Activated gamma-delta T cell treated with anti-CD3 and anti-CD28 coated beads, Interleukin-2, amount 50 U/mL, for 16 hours (primary cell): Measurements from ENCODE around the gene SH2D5.

Source experiments
- DNase-seq: peaks from one replicate; pipeline ENCODE4 v3.0.0-alpha.2; 2020; ENCODE audit warnings: low read depth

Gene SH2D5

DNA sequence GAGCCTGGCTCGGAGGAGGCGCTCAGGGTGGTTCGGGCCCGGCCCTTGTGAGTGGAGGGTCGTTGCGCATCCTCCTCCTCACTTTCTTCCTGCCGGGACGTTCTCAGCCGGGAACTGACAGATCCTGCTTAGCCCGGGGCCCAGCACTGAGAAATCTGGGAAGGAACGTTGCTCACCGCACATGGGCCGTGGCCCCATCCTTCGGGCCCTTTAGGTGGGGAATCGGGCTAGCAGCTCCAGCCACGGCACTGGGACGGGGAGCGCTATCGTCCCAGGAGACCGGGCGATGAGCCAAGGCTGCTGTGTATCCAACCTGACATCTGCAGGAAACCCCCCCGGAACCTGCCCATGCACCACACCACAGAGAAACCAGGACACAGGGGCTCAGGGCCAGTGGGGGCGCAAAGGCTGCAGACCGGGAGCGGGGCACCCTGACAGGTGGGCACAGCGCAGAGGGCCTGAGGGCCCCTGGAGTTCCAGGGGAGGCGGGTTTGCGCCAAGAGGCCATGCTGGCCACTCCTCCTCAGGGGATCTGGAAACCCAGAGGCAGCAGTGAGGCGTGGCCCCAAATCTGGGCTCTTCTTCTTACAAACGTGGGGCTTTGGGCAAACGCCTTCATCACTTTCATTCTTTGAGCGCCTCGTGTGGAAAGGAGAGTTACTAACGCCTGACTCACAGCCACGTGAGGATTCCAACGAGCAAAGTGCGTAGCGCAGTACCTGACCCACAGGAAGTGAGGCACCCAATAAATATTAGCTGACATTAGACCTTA is at the start of gene SH2D5:
Gene SH2D5 (minus strand): TSS at position 116 of the 772 bp plus-strand sequence. CDS start 4,659 bp downstream, outside the sequence.
- peak; percentile 53 for DNase-seq

DNA sequence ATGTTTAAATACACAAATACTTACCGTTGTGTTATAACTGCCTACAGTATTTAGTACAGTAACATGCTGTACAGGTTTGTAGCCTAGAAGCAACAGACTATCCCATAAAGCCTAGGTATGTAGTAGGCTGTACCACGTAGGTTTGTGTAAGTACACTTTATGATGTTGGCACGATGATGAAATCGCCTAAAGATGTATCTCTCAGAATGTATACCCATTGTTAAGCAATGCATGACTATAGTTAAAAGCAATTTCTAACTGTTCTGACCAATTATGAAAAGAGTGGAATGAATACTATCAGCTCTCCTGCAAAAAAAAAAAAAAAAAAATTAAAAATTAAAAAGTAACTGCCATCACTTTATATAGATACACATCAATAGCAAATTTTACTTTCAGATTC is 43.2 kb upstream of the SH2D5 start:
- no peak for DNase-seq

DNA sequence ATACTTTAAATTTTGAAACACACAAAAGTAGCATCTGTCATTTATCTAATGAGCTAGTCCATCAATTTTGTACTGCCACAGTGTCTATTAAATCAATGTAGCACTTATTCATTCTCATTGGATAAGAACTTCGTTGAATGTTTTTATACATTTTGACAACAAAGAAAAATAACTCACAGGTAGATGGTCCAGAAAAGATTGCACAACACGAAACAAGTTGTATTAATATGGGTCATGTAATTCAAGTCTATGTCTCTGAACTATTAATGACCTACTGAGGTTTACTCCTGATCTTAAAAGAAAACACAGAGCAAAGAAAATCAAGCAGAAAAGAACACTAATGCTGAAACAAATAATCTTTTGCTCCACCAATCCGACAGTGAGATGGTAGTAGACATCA is 39.3 kb upstream of the SH2D5 start:
- no peak for DNase-seq

DNA sequence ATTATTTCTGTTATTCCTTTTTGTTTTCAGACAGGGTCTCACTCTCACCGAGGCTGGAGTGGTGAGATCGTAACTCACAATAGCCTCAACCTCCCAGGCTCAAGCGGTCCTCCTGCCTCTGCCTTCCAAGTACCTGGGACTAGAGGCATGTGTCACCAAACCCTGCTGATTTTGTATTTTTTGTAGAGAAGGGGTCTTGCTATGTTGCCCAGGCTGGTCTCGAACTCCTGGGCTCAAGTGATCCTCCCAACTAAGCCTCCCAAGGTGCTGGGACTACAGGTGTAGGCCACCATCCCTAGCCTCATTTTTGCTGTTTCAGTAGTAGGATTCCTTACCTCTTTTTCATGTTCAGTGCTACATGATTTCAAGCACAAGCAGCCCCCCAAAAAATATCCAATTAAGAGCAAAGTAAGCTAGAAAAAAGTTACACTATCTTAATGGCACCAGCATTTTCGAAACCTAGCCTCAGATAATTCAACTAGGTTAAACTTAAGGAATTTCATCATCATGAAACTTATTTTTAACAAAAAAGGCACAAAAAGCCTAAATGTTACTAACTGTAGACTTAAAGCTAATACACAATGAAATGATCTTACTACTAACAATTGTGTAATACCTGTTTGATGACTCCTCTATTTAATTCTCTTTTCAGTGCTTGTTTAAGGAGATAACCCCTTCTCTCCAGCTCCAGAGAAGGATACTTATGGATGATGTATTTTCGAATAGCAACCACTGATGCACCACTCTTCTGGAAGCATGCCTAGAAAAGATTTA is 38.0 kb upstream of the SH2D5 start:
- DNase-seq = no peak

DNA sequence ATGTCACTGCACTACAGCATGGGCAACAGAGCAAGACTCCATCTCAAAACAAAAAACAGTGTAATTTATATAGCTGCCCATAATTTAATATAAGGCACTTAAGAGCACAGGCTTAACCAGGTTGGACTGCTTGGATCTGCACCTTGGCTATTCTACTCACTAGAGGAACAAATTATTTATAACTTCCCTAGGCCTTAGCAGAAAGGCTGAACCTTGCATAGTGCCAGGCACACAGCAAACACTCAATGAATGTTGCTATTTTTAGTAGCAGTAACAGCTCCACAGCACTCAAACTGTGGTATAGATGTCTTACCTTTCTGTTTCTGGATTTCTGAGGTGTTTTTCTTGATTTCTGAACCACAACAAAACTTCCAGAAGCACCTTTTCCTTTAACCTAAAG is 34.8 kb upstream of the SH2D5 start:
- no peak for DNase-seq

DNA sequence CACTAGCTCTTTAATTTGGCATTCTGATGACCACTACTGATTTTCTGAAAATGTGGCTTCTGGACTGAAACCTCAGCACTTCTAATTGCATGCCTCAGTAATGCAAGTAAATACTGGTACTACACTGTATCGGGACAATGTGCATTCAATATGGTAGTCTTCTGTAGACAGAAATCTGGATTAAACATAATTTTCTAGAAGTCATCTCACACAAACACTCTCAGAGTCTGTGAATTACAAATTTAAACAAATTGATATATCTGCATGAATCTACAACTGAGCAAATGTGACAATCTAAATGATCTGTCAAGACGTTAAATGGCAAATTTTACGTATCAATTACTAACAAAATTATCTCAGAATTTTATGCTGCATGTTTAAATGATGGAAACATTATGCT is 30.9 kb upstream of the SH2D5 start:
- no peak for DNase-seq

DNA sequence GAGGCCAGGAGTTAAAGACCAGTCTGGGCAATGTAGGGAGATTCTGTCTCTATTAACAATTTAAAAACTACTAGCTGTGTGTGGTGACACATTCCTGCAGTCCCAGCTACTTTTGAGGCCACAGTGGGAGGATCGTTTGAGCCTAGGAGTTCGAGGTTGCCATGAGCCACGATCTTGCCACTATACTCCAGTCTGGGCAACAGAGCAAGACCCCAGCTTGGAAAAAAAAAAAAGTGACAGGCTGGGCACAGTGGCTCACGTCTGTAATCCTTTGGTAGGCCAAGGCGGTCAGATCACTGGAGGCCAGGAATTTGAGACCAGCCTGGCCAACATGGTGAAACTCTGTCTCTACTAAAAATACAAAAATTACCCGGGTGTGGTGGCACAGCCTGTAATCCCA is 27.8 kb upstream of the SH2D5 start:
- no peak for DNase-seq

DNA sequence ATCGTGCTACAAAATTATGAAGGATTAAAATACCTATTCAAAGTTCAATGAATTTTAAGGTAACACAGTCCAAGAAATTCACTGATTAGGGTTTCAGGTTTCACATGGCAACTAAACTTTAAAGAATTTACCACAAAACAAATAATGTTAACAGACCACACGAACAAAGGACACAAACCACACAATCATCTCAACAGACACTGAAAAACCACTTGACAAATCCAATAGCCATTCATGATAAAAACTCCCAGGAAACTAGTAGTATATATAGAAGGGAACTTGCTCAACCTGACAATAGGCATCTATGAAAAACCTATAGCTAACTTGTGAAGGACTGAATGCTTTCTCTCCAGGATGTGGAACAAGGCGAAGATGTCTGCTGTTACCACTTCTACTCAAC is 21.1 kb upstream of the SH2D5 start:
- DNase-seq = no peak

DNA sequence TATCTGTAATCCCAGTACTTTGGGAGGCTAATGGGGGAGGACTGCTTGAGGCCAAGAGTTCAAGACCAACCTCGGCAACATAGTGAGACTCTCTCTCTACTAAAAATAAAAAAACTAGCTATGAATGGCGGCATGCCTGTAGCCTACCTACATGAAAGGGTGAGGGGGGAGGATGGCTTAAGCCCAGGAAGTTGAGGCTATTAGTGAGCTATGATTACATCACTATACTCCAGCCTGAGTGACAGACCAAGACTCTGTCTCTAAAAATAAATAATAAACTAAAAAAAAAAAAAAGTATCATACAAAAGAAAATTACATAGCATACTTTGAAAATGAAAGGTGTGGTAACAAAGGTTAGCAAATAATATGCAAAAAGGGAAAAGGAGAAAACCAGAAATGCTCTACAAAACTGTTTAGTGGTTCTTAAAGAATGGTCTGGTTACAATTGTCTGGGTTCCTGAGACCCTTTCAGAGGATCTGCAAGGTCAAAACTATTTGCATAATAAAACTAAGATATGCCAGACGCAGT is 19.0 kb upstream of the SH2D5 start:
- no peak for DNase-seq

DNA sequence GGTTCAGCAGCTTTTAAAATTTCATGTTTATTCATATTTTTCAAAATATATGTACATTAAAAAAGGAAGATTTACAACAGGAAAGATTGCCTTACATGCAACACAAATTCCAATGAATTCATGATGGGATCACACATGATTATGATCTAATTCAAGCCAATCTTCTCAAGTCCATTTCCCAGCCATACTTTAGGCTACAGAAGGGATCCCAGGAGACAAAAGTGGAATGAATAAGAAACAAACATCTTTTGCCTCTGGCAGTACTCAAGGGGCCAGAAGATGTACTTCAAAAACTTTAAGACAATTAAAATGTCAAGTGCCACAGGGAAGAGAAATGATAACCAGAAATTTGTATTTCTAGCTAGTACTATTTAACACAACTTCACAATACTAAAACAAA is 10.2 kb upstream of the SH2D5 start:
- no peak for DNase-seq

DNA sequence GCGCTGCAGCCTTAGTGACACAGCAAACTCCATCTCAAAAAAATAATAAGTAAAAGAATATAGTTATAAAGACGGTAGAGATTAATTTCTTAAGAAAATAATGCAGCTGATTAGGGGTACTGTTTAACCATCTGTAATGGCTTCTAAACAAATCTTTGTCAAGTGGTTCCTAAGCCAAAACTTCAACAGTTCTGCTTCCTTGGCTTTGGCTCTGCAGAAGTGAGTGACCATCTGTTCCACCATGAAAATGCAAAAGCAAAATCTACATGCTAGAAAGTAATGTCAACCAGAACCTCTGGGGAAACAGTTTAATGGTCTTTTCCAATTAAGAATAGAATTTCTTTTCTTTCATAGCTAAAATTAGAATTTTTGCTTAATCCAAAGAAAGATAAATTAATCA is 8.3 kb upstream of the SH2D5 start:
- DNase-seq = no peak

DNA sequence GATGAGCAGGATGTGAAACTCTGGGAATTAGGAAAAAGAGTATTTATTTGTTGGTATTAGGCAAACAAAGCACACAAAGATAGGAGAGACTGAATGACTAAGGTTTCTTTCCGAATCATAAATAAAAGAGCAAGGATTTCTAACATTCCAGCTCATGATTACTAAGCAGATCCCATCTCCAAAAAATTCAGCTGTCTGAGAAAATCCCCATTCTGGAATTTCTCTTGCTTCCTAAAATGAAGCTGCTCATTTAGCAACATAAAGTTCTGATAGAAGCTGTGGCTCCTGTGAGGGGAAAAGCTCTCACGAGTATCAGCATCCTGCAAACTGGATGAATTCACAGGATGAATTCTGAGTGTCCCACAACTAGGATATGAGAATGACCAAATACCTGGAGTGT is 6.7 kb upstream of the SH2D5 start:
- no peak for DNase-seq

DNA sequence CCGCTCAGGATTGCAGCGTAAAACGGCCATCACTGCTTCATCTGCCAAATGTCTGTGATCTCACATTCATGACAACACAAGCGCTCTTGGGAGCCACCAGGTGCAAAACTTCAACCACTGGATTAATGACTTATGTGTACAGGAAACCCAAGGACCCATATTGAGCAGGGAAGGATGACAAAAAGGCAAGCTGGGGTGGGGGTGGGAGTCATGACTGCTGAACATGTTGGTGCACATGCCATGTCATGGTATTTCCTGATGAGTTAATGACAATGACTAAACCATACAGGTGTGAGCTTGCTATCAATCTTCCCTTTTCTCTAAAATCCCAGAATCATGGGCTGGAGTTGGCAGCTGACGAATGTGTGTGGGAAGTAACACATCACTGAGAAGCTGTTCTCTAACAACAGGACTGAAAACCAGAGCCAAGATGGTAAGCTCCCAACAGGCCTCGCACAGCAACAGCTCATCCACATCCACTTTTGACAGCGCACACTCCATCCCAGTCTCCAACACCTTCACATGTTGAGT is 3.1 kb upstream of the SH2D5 start:
- no peak for DNase-seq

DNA sequence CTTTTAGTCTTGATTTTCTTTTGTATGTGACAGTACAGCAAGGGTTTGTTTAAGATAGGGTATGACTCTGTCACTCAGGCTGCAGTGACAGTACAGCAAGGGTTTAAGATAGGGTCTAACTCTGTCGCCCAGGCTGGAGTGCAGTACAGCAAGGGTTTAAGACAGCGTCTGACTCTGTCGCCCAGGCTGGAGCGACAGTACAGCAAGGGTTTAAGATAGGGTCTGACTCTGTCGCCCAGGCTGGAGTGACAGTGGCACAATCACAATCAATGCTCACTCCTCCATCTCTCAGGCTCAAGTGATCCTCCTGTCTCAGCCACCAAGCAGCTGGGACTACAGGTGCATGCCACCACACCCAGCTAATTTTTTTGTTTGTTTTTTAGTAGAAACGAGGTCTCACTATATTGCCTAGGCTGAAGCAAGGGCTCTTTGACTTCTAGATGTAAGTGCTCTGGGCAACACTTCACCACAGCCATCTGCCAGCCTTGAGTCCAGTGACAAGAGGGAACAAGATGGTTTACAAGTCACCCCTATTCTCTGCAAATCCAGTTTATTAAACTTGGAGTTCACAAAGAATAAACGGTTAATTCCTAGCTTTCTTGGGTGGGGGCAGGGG is 965 bp upstream of the SH2D5 start:
- DNase-seq = no peak

DNA sequence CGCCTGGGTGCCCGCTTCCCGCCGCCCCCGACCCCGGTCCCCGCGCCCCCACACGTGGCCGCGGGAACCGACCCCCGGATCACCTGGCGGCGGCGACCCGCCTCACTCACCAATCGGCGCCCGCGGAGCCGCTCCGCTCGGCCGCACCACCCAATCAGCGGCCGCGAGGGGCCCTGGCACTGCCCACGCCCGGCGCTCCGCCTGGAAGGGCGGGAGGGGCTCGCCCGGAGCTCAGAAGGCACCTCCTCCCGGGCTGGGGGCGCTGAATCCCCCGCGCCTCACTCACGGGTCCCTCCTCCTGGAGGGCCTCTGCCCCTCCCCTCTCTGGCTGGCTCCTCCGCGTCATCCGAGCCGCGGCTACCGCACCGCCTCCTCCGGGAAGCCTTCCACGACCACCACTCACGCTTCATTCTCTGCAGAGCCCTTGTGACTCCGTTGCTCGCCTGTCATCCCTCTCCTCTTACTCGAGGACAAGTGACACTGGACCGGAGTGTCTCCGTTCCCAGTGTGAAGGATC is 374 bp downstream of the SH2D5 start:
- DNase-seq = peak; percentile 32

DNA sequence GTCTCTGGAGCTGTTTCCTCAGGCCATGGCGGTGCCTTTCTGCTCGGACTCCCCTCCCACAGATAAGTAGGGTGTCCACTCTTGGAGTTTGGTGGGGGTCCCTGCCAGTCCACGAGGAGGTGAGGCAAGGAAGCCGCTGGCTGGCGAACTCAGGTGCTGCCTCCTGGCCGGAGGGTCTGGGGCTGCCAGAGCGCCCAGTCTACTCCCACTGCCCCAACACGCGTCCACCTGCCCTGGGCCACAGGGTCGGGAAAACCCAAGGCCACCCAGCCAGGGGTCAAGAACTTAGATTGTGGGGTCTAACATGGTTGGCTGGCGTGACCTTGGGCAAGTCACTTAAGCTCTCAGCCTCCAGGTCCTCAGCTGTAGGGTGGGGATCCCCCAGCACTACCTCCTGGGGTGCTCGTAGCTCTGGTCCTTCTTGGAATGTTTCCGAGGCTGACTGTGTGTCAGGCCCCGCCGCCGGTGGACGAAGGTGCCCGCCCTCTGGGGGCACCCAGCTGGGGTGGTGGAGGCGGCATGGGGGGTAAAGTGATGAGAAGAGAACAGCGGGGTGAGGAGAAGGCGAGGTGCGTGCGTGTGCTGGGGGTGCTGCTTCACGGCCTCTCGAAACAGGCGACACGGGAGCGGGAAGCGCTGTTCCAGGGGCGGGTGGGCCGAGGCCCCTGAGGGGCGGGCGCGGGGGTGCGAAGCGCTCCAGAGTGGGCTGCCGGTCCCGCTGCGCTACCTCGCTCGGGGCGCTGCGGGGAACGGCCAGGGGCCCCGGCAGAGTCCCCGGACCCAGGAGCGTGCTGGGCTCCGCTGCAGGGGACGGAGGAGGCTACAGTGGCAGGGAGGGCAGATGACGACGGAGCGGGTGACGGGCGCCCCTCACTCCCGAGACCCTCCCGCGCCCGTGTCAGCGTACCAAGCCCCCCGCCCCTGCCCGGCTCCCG is 1.2 kb downstream of the SH2D5 start:
- DNase-seq = no peak

DNA sequence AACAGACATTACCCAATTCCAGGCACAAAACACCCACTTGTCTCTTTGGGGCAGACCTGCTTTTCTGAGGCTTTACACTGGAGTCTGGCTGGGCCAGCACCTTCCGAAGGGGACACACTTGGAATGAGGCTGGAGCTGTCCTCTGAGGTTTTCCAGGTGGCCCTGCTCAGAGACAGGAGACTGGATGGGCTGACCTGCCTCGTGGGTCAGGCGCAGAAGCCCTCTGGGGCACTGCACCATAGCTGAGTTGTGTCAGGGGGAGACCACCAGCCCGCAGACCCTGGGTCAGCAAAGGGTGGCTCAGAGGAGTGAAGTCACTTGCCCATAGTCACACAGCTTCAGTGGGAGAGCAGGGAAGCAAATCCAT is 1.8 kb downstream of the SH2D5 start:
- DNase-seq = no peak

DNA sequence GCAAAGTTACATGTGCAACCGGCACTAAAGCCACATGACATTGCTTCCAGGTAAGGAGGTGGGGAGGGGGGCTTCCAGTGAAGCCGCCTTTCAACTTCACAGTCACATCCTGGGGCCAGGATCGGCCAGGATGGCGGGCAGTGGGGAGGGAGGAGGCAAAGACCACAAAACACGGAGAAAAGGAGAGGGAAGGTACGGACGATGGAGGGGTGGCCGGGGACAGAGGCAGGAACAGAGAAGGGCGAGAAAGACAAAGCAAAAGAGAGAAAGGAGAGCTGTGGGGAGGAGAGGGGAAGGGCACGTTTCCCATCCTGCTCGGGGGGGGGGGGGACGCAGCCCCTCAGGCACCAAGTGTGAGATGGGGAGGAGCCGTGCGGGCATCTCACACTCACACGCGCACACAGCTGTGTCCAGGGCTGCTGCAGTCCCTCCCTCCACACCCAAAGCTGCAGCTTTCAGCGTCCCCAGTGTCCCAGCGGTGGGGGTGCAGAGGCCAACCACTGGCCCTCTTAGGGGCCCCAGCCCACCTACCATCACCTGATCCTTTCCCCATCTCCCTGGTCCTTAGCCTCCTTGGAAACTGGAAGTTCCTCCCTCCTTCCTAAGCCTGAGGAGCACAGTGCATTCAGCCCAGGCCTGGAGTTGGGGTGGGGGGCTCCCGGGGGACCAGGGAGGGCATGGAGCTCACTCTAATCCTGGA is 2.4 kb downstream of the SH2D5 start:
- no peak for DNase-seq

DNA sequence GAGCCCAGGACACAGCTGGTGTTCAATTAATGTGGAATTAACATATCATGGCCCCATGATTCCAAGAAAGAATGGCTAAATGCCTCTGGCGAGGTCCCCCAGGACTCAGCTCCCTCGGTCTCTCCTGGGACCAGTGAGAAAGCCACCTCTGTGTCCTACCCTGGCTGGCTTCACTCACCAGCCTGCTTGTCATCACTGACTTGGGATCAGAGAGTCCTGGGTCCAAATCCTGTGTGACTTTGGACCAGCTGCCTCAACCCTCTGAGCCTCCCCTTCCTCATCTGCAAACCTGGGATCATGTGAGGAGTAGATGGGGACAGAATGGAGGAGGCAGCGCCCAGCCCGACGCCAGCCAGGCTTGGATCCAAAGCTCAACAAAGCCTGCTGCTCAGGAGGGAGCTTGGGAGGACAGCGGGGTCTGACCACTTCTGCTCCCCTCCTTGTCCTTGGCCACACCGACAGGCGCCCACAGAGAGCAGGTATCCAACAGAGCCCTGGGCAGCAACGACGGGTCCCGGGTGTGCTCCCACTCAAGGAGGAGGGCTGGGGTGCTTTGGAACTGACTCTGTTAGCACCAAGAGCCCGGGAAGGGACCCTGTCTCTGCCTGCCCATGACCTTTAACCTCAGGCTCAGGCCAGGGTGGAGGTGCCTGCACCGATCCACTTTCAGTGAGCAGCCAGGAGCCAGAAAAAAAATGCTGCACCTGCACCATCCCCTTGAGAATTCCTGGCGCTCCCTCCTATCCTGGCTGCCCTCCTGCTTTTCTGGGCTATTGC is 3.2 kb downstream of the SH2D5 start:
- DNase-seq = no peak
